ENCODE data around the gene SYCP3. TPM values are rescaled to one million over a fixed set of nuclear protein-coding genes. Genes with fewer than 3 reads are reported as not detected.

The SYCP3 gene
- total RNA-seq, 3 donors from 2014 or later: 0.16 to 0.33 TPM; not detected in 1

GRCh38 chr12:101733166-101733565 is 6.1 kb downstream of the SYCP3 start:
- intact Hi-C loops (cut with DNase I; ENCODE audit: low total_unique reads): no loop called here
- Histone ChIP-seq H3K27me3 (no peaks in the 10 kb centered on the region), H3K4me3 (no peak overlapping the region), H3K4me1 (no peaks in the 10 kb centered on the region), H3K9me3 (no peaks in the 10 kb centered on the region), H3K27ac (no peak overlapping the region), H3K36me3 (no peaks in the 10 kb centered on the region)
- no peak for DNase-seq (ENCODE audit: low spot score in 2 of 2)
- TF ChIP-seq POLR2AphosphoS5 (IDR thresholded peaks at IDR 0.05) (no peak), CTCF (IDR thresholded peaks at IDR 0.05) (no peak), POLR2A (IDR thresholded peaks at IDR 0.05) (no peak)

- Histone ChIP-seq H3K27ac (no peak overlapping the region), H3K9me3 (no peaks in the 10 kb centered on the region), H3K27me3 (no peaks in the 10 kb centered on the region), H3K4me3 (no peak overlapping the region), H3K36me3 (no peaks in the 10 kb centered on the region), H3K4me1 (no peaks in the 10 kb centered on the region)
- intact Hi-C loops (cut with DNase I; ENCODE audit: low total_unique reads): no loop called here
- TF ChIP-seq POLR2A (IDR thresholded peaks at IDR 0.05) (no peak), CTCF (IDR thresholded peaks at IDR 0.05) (no peak), POLR2AphosphoS5 (IDR thresholded peaks at IDR 0.05) (no peak)
- DNase-seq (ENCODE audit: low spot score in 2 of 2): no peak
Observed at GRCh38 chr12:101732318-101732717, 6.9 kb downstream of the SYCP3 start.

GRCh38 chr12:101729842-101730241 is 9.4 kb downstream of the SYCP3 start:
- Histone ChIP-seq H3K4me1 (no peaks in the 10 kb centered on the region), H3K36me3 (no peaks in the 10 kb centered on the region), H3K4me3 (no peak overlapping the region), H3K27ac (no peak overlapping the region), H3K9me3 (no peaks in the 10 kb centered on the region), H3K27me3 (no peaks in the 10 kb centered on the region)
- TF ChIP-seq CTCF (IDR thresholded peaks at IDR 0.05): no peak
- no peak for TF ChIP-seq POLR2A (IDR thresholded peaks at IDR 0.05)
- TF ChIP-seq POLR2AphosphoS5 (IDR thresholded peaks at IDR 0.05): no peak
- intact Hi-C loops (cut with DNase I; ENCODE audit: low total_unique reads): no loop called here
- no peak for DNase-seq (ENCODE audit: low spot score in 2 of 2)

- no peak for DNase-seq (ENCODE audit: low spot score in 2 of 2)
- Histone ChIP-seq H3K36me3 (no peaks in the 10 kb centered on the region), H3K9me3 (no peaks in the 10 kb centered on the region), H3K27me3 (no peaks in the 10 kb centered on the region), H3K4me3 (no peak overlapping the region), H3K4me1 (no peaks in the 10 kb centered on the region), H3K27ac (no peak overlapping the region)
- intact Hi-C loops (cut with DNase I; ENCODE audit: low total_unique reads): no loop called here
- TF ChIP-seq CTCF (IDR thresholded peaks at IDR 0.05) (no peak), POLR2AphosphoS5 (IDR thresholded peaks at IDR 0.05) (no peak), POLR2A (IDR thresholded peaks at IDR 0.05) (no peak)
Observed at GRCh38 chr12:101727098-101727497, 12.2 kb downstream of the SYCP3 start.

- Histone ChIP-seq H3K36me3 (no peaks in the 10 kb centered on the region), H3K4me1 (no peaks in the 10 kb centered on the region), H3K9me3 (no peaks in the 10 kb centered on the region), H3K4me3 (no peak overlapping the region), H3K27ac (no peak overlapping the region), H3K27me3 (no peaks in the 10 kb centered on the region)
- no peak for TF ChIP-seq POLR2AphosphoS5 (IDR thresholded peaks at IDR 0.05)
- TF ChIP-seq POLR2A (IDR thresholded peaks at IDR 0.05): no peak
- no peak for TF ChIP-seq CTCF (IDR thresholded peaks at IDR 0.05)
- DNase-seq (ENCODE audit: low spot score in 2 of 2): no peak
- intact Hi-C loops (cut with DNase I; ENCODE audit: low total_unique reads): no loop called here
Observed at GRCh38 chr12:101722392-101722791, 16.9 kb downstream of the SYCP3 start.
